ENCODE data around the gene RNU5B-1. TPM values are rescaled to one million over a fixed set of nuclear protein-coding genes. Genes with fewer than 3 reads are reported as not detected.

The RNU5B-1 gene
- total and polyA plus RNA-seq, 9 of the 15 experiments (the other 6 are each of a cell fraction or from before 2014, with no cell fraction given): 14.2 TPM; not detected in 8

DNA sequence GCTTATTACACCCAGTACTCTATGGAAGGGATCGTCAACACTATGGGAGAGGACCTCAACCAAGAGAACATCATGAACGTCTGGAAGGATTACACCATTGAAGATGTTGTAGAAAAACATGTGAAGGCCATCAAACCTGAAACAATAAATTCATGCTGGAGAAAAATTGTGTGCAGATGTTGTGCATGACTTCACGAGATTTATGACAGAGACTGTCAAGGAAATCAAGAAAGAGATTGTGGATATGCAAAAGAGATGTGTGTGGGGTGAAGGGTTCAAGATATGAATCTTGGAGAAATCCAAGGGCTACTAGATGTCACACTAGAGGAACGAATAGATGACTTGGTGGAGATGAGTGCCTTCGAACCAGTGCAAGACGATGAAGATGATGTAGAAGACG is 14.2 kb upstream of the RNU5B-1 start (continued):
- TF ChIP-seq, protein P1, sequence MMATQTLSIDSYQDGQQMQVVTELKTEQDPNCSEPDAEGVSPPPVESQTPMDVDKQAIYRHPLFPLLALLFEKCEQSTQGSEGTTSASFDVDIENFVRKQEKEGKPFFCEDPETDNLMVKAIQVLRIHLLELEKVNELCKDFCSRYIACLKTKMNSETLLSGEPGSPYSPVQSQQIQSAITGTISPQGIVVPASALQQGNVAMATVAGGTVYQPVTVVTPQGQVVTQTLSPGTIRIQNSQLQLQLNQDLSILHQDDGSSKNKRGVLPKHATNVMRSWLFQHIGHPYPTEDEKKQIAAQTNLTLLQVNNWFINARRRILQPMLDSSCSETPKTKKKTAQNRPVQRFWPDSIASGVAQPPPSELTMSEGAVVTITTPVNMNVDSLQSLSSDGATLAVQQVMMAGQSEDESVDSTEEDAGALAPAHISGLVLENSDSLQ (IDR thresholded peaks at IDR 0.05): peak; percentile 51; the same call in 1 of the 2 replicates
- peak; percentile 69 for TF ChIP-seq MEIS2 (IDR thresholded peaks at IDR 0.05; ENCODE audit: partially characterized antibody)

DNA sequence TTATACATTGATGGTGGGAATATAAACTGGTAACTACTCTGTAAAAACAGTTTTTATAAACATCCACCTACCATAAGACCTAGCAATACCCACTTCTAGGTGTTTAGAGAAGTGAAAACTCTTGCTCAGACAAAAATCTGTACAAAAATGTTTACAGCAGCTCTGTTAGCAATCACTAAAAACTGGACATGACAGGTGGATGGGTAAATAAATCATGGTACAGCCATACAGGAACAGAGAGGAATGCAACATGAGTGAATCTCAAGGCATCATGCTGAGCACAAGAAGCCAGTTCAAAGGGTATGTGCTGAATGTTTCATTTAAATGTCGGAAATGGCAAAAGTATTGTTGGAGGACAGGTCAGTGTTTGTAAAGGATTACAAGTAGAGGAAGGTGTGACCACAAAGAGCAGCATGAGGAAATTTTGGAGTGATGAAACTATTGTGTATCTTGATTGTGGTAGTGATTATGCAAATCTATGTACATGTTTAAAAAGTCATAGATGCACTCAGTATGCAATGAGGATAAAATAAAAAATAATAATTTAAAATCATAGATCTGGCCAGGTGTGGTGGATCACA is 11.4 kb upstream of the RNU5B-1 start:
- TF ChIP-seq CEBPG (CRISPR knock-in tag; IDR thresholded peaks at IDR 0.05): no peak
- TF ChIP-seq CEBPG (tag; conservative IDR thresholded peaks at IDR 0.05 in 1 of 2, IDR thresholded peaks at IDR 0.05 in 1 of 2): peak; percentile 31 to 41; a peak in 1 of 4 replicates
- no peak for TF ChIP-seq NFE2 (IDR thresholded peaks at IDR 0.05; ENCODE audit: low read depth)
- TF ChIP-seq SMARCC2 (IDR thresholded peaks at IDR 0.05; ENCODE audit: low read depth): no peak
- no peak for TF ChIP-seq HNRNPK (IDR thresholded peaks at IDR 0.05; ENCODE audit: low read depth, low read length, poor library complexity, severe bottlenecking)
- no peak for TF ChIP-seq FOXK1 (CRISPR knock-in tag; IDR thresholded peaks at IDR 0.05; ENCODE audit: borderline replicate concordance)
- peak; percentile 42 for TF ChIP-seq MEIS2 (IDR thresholded peaks at IDR 0.05; ENCODE audit: partially characterized antibody)
- TF ChIP-seq SIRT6 (IDR thresholded peaks at IDR 0.05; ENCODE audit: low read depth, low read length): no peak
- no peak for TF ChIP-seq SP1 (CRISPR knock-in tag; IDR thresholded peaks at IDR 0.05)
- TF ChIP-seq KAT2B (IDR thresholded peaks at IDR 0.05; ENCODE audit: low read depth, low read length): no peak
- peak; percentile 34; the same call in 1 of the 2 replicates for TF ChIP-seq CEBPB (tag; IDR thresholded peaks at IDR 0.05)
- FAIRE-seq (no peak), ATAC-seq (no peak), DNase-seq (ENCODE audit: extremely low read depth in 1 of 4, low spot score in 3 of 4) (no peak)
- H3K36me3 ChIP-seq (ENCODE audit: control insufficient read depth, insufficient read depth, low read length): no peaks in the 10 kb centered on the region
- no peaks in the 10 kb centered on the region for H3K9me1 ChIP-seq (ENCODE audit: control insufficient read depth, insufficient read depth, low read length)
- peaks cover 7 to 15% of the 10 kb centered on the region in 2 experiments; a peak in 4 of 5 replicates for H3K4me1 ChIP-seq (replicated peaks in 1 of 2; ENCODE audit: control insufficient read depth in 2 of 2, insufficient read depth in 2 of 2, low read length in 2 of 2)
- H3K4me3 ChIP-seq: no peak overlapping the region
- H2AFZ ChIP-seq (ENCODE audit: low read depth, low read length): no peak overlapping the region
- H3K9ac ChIP-seq (ENCODE audit: insufficient read depth in 1 of 2, low read depth in 2 of 2, low read length in 2 of 2): no peak overlapping the region
- intact Hi-C loops (cut with micrococcal nuclease) (no loop called here), in situ Hi-C loops (cut with MboI) (loop anchor here (10.0 kb wide), 1 partner anchor 238 kb away; no protein-coding TSS in a partner anchor)
- 26% methylated on average over 1 of the region's 1 CpG for WGBS (ENCODE audit: insufficient coverage, low coverage, missing lambda C conversion rate)
- no peaks in the 10 kb centered on the region for H3K79me2 ChIP-seq (ENCODE audit: control insufficient read depth, insufficient read depth, low read length)
- no TSS peak for BruUV-seq (replicated peaks)
- POLR2A ChIA-PET: interaction anchor here (1.0 to 8.4 kb wide), 2 partner anchors 12 kb away, joined by 3 to 91 read pairs; partner anchors contain the start of gene RNU5B-1
- H3K27ac ChIP-seq (ENCODE audit: extremely low read depth, low read depth, low read length): no peak overlapping the region
- H3K27me3 ChIP-seq (ENCODE audit: control insufficient read depth in 2 of 2, insufficient read depth in 2 of 2, low read length in 2 of 2): no peaks in the 10 kb centered on the region
- H4K20me1 ChIP-seq (replicated peaks; ENCODE audit: control insufficient read depth, insufficient read depth, low read length): no peaks in the 10 kb centered on the region
- H3K9me3 ChIP-seq (replicated peaks; ENCODE audit: control insufficient read depth, insufficient read depth, low read depth, low read length): no peaks in the 10 kb centered on the region
- H3K4me2 ChIP-seq (ENCODE audit: insufficient read depth, low read length): no peak overlapping the region
- CTCF ChIA-PET (ENCODE audit: low intra/inter-chr PET ratio): no interaction called here

Measured in K562 (cell line).